22Rv1 (cell line): Measurements from ENCODE around the gene MARCHF6.

ENCODE experiments used
- H3K27ac ChIP-seq: fragments of 450-650 bp; 2 replicates; pipeline ENCODE4 v1.5.1; 2017
- CTCF ChIP-seq: fragments of 450-650 bp; IDR thresholded peaks from 2 replicates; pipeline ENCODE4 v1.5.1; 2017; ENCODE audit warnings: mild to moderate bottlenecking
- ZFX ChIP-seq: fragments of 450-650 bp; IDR thresholded peaks from 2 replicates; pipeline ENCODE4 v1.6.1; 2017; ENCODE audit warnings: antibody characterized with exemption, borderline replicate concordance

Gene MARCHF6

DNA sequence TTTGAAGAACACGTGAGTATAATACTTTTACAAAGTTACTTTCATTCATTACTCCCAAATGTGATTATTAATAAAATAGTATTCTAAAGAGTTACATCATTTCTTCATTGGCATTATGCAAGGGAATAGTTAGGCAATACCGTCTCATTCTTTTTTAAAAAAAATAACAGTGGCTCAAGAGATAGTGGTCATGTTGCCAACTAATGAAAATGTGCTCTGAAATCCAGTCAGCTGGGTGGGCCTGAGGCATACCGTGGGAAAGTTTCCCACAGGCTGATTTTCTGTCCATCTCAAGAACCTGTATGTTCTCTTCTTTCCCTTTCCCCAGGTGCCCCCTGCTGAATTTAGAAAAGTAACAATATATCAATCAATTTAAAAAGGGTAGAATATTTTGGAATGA is 47.3 kb downstream of the MARCHF6 start:
- TF ChIP-seq CTCF (no peak), ZFX (no peak)
- no peak overlapping the region for H3K27ac ChIP-seq

DNA sequence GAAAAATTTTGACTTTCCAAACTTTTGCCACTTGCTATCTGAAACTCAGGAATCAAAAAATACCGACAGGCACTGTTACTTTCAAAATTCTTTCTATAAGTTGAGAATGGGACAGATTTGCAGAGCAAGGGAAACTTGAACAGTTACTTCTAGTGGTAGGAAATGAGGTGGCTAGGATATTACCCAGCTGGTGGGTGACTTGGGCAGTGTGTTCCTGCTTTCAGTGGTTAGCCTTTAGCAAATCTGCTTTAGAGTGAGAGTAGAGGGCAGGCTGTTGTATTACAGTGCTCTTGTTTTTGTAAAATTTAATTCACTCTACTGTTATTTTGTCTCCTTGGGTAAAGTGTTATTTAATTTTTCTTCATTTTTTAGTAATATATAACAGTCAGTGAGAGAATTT is 48.0 kb downstream of the MARCHF6 start:
- H3K27ac ChIP-seq: no peak overlapping the region
- TF ChIP-seq ZFX: no peak
- no peak for TF ChIP-seq CTCF
